Transverse colon (tissue), 4 donors: Measurements from ENCODE around the gene RPTOR.

ENCODE experiments used
- CTCF ChIP-seq, 5 experiments: fragments of 200-600 bp in 3 of 5; fragments of 450-650 bp in 2 of 5; sonication (generic) in 3 of 5; IDR thresholded peaks; 1 replicate in 2 of 5; 2 replicates in 3 of 5; pipeline ENCODE4 v1.5.1; 2016 to 2017; ENCODE audit warnings: antibody characterized with exemption in 5 of 5, inconsistent platforms in 3 of 5, mild to moderate bottlenecking in 2 of 5, moderate library complexity in 1 of 5
- POLR2A ChIP-seq: fragments of 450-650 bp; IDR thresholded peaks from one replicate; pipeline ENCODE4 v1.6.1; 2016; ENCODE audit warnings: antibody characterized with exemption, mild to moderate bottlenecking, moderate library complexity
- POLR2AphosphoS5 ChIP-seq, 3 donors: sonication (generic); formaldehyde crosslinking; IDR thresholded peaks; one replicate each; pipeline ENCODE4 v1.6.1; 2016; ENCODE audit warnings: antibody characterized with exemption in 3 of 3

- TF ChIP-seq CTCF (IDR thresholded peaks at IDR 0.05) (no peak), POLR2AphosphoS5 (IDR thresholded peaks at IDR 0.05) (no peak), POLR2A (no peak)
Observed at GRCh38 chr17:80717720-80718083, 173.1 kb downstream of the RPTOR start.
